A549 (cell line): ENCODE results near the gene TENT5A. TPM values are rescaled to one million over a fixed set of nuclear protein-coding genes. Genes with fewer than 3 reads are reported as not detected.

Source experiments
- ATAC-seq, 2 experiments: fragments of 200-7000 bp in 1 of 2; fragments of >200 bp in 1 of 2; cut with Nextera tagmentation in 1 of 2; cut with Tn5 transposase in 1 of 2; 3 replicates each; pipeline versions ENCODE4 v1.8.0 to v1.9.1; 2018 to 2020; ENCODE audit warnings: mild to moderate bottlenecking in 1 of 2, moderate library complexity in 1 of 2
- CTCF ChIA-PET: fragments of 300-600 bp; sonication (Branson Sonifier 250); formaldehyde crosslinking; extraction: SDS; loops from one replicate; lab custom pipeline; 2021; ENCODE audit warnings: antibody characterized with exemption, inconsistent platforms; lab: Yijun Ruan, JAX
- POLR2A ChIA-PET: fragments of 350-600 bp; formaldehyde crosslinking; extraction: SDS; loops from one replicate; lab custom pipeline; 2021; ENCODE audit warnings: antibody characterized with exemption, inconsistent platforms; lab: Yijun Ruan, JAX
- DNase-seq, 2 experiments: peaks; one replicate each; pipeline versions ENCODE4 v3.0.0 to v3.0.0-alpha.2; 2011 to 2016; ENCODE audit warnings: low read depth in 1 of 2, low spot score in 1 of 2
- FAIRE-seq: peaks from 2 replicates; lab custom pipeline; 2011; peaks lifted over from hg19 to GRCh38; lab: Jason Lieb, UNC
- H3K27ac ChIP-seq, 2 experiments: fragments of >200 bp; sonication (Bioruptor Twin); formaldehyde crosslinking; 3 replicates each; pipeline ENCODE4 v1.5.1; 2016 to 2017
- H3K4me1 ChIP-seq: fragments of >200 bp; sonication (Bioruptor Twin); formaldehyde crosslinking; 3 replicates; pipeline ENCODE4 v1.6.1; 2016
- H3K4me2 ChIP-seq: fragments of >200 bp; sonication (Bioruptor Twin); formaldehyde crosslinking; 3 replicates; pipeline ENCODE4 v1.6.1; 2016
- H3K4me3 ChIP-seq: fragments of >200 bp; sonication (Bioruptor Twin); formaldehyde crosslinking; 3 replicates; pipeline ENCODE4 v1.5.1; 2016
- H3K9me3 ChIP-seq: fragments of >200 bp; sonication (Bioruptor Twin); formaldehyde crosslinking; 3 replicates; pipeline ENCODE4 v1.6.1; 2016
- BHLHE40 ChIP-seq: IDR thresholded peaks from 2 replicates; pipeline ENCODE4 v1.6.1; 2012; ENCODE audit warnings: low read depth, low read length, inconsistent platforms
- CBX2 ChIP-seq: fragments of 200-600 bp; sonication (generic); IDR thresholded peaks from 2 replicates; pipeline ENCODE4 v1.6.1; 2016; ENCODE audit warnings: low read depth, mild to moderate bottlenecking, borderline replicate concordance
- CEBPB ChIP-seq, 2 experiments: fragments of >200 bp in 1 of 2; sonication (Bioruptor Twin) in 1 of 2; formaldehyde crosslinking in 1 of 2; IDR thresholded peaks; 2 replicates each; pipeline ENCODE4 v1.6.1; 2012 to 2016
- CTCF ChIP-seq: fragments of >200 bp; sonication (Bioruptor Twin); formaldehyde crosslinking; IDR thresholded peaks from 3 replicates; pipeline ENCODE4 v1.5.1; 2016
- E2F6 ChIP-seq: IDR thresholded peaks from 2 replicates; pipeline ENCODE4 v1.6.1; 2012; ENCODE audit warnings: low read depth, borderline replicate concordance
- EHF ChIP-seq: fragments of 250-450 bp; sonication (Bioruptor Pico); IDR thresholded peaks from 2 replicates; pipeline ENCODE4 v1.5.0; 2020; ENCODE audit warnings: mild to moderate bottlenecking
- FOSB ChIP-seq: fragments of 250-450 bp; sonication (Bioruptor Pico); IDR thresholded peaks from 2 replicates; pipeline ENCODE4 v1.5.0; 2020; ENCODE audit warnings: mild to moderate bottlenecking, moderate library complexity
- FOSL2 ChIP-seq, 2 experiments: fragments of 450-650 bp in 1 of 2; fragments of >200 bp in 1 of 2; sonication (Bioruptor Twin) in 1 of 2; formaldehyde crosslinking; IDR thresholded peaks; 2 replicates each; pipeline versions ENCODE4 v1.5.0 to v1.6.1; 2016 to 2020; ENCODE audit warnings: mild to moderate bottlenecking in 1 of 2, moderate library complexity in 1 of 2
- GATA3 ChIP-seq: IDR thresholded peaks from 2 replicates; pipeline ENCODE4 v1.6.1; 2012; ENCODE audit warnings: borderline replicate concordance
- JUN ChIP-seq, 2 experiments: fragments of >200 bp; sonication (Bioruptor Twin); formaldehyde crosslinking; IDR thresholded peaks; 2 replicates in 1 of 2; 3 replicates in 1 of 2; pipeline ENCODE4 v1.6.1; 2016 to 2017
- MAFK ChIP-seq: fragments of 450-650 bp; IDR thresholded peaks from 2 replicates; pipeline ENCODE4 v1.6.1; 2014; ENCODE audit not compliant: partially characterized antibody
- NR3C1 ChIP-seq: fragments of >200 bp; sonication (Bioruptor Twin); formaldehyde crosslinking; IDR thresholded peaks from 3 replicates; pipeline ENCODE4 v1.6.1; 2017
- PBX3 ChIP-seq: IDR thresholded peaks from 2 replicates; pipeline ENCODE4 v1.6.1; 2012
- POLR2A ChIP-seq: IDR thresholded peaks from 2 replicates; pipeline ENCODE4 v1.6.1; 2012; ENCODE audit warnings: mild to moderate bottlenecking, low read length
- RAD21 ChIP-seq, 2 experiments: fragments of >200 bp in 1 of 2; sonication (Bioruptor Twin) in 1 of 2; formaldehyde crosslinking in 1 of 2; IDR thresholded peaks in 1 of 2; conservative IDR thresholded peaks in 1 of 2; 2 replicates in 1 of 2; 3 replicates in 1 of 2; pipeline ENCODE4 v1.6.1; 2012 to 2018; ENCODE audit warnings: inconsistent platforms in 1 of 2
- RFX5 ChIP-seq: fragments of 450-650 bp; IDR thresholded peaks from 2 replicates; pipeline ENCODE4 v1.7.1; 2014; ENCODE audit warnings: antibody characterized with exemption, mild to moderate bottlenecking, moderate library complexity
- SMC3 ChIP-seq: fragments of >200 bp; sonication (Bioruptor Twin); formaldehyde crosslinking; IDR thresholded peaks from 3 replicates; pipeline ENCODE4 v1.6.1; 2018; ENCODE audit warnings: inconsistent platforms
- TFCP2L1 ChIP-seq: fragments of 250-450 bp; sonication (Bioruptor Pico); IDR thresholded peaks from 2 replicates; pipeline ENCODE4 v1.5.0; 2021; ENCODE audit warnings: mild to moderate bottlenecking
- TP53 ChIP-seq: fragments of 250-450 bp; sonication (Bioruptor Pico); IDR thresholded peaks from 2 replicates; pipeline ENCODE4 v1.5.0; 2021; ENCODE audit warnings: mild to moderate bottlenecking, moderate library complexity
- USF2 ChIP-seq: fragments of 450-650 bp; IDR thresholded peaks from 2 replicates; pipeline ENCODE4 v1.6.1; 2014; ENCODE audit warnings: antibody characterized with exemption
- WGBS: methylation state at CpG from one replicate; pipeline ENCODE4 v1.1.6; 2017; ENCODE audit errors: missing lambda C conversion rate; 5-methylcytosine and 5-hydroxymethylcytosine counted together
- polyA minus RNA-seq: library from RNA; depleted of rRNA, polyadenylated mRNA; stranded (reverse); fragments of >200 nt; gene quantifications from 2 replicates; pipeline ENCODE4 v1.2.3, GENCODE V29; 2011; rRNA and poly(A)+ RNA removed
- polyA plus RNA-seq, 4 experiments: library from polyadenylated mRNA; depleted of rRNA in 3 of 4; stranded (reverse); fragments of >200 nt; fragmentation: RNase III in 1 of 4; extraction: RNeasy Plus Mini Kit Qiagen cat#74134 plus additional on column Dnase treatment in 1 of 4; gene quantifications; 2 replicates in 3 of 4; 3 replicates in 1 of 4; pipeline ENCODE4 v1.2.3, GENCODE V29; 2011 to 2017
- TF ChIP-seq, protein P1 (sequence below): fragments of 200-600 bp; sonication (generic); IDR thresholded peaks from 2 replicates; pipeline ENCODE4 v1.6.1; 2016; ENCODE audit warnings: antibody characterized with exemption, mild to moderate bottlenecking, moderate library complexity

TENT5A gene
- polyA plus RNA-seq (2011; rRNA removed) (1.8 and 2.3 TPM in 2 replicates), polyA plus RNA-seq (2017; fragmentation: RNase III; extraction: RNeasy Plus Mini Kit Qiagen cat#74134 plus additional on column Dnase treatment) (0.79 to 1.1 TPM (median 0.91 TPM) in 3 replicates), polyA minus RNA-seq (0.99 and 2.4 TPM in 2 replicates)
- polyA plus RNA-seq (2012; cell fraction: cytosol; rRNA removed): 0.22 and 0.24 TPM in 2 replicates
- polyA plus RNA-seq (2012; cell fraction: nucleus; rRNA removed): 0.47 and 0.56 TPM in 2 replicates

GRCh38 chr6:81752084-81752920 is at the start of gene TENT5A:
Gene TENT5A (minus strand): TSS chr6:81752681. CDS start chr6:81752141, 540 bp downstream.
- CTCF ChIA-PET: interaction anchor here (0.6 to 1.1 kb wide), 2 partner anchors 14 to 1538 kb away, joined by 3 to 5 read pairs; no protein-coding TSS in a partner anchor
- TF ChIP-seq PBX3 (no peak), JUN (IDR thresholded peaks at IDR 0.05) (no peak; a peak in 1 of 5 replicates), FOSB (no peak), GATA3 (no peak), BHLHE40 (peak; percentile 48), CTCF (no peak), EHF (CRISPR knock-in tag) (no peak), CBX2 (no peak), CEBPB (IDR thresholded peaks at IDR 0.05) (no peak), NR3C1 (no peak), POLR2A (peak; percentile 29; the same call in 1 of the 2 replicates), SMC3 (no peak), RFX5 (no peak), USF2 (no peak), MAFK (no peak), E2F6 (peak; percentile 47; the same call in 1 of the 2 replicates), RAD21 (conservative IDR thresholded peaks at IDR 0.05 in 1 of 2, IDR thresholded peaks at IDR 0.05 in 1 of 2) (0 out of 5 replicates have a peak, but pooled peaks of 1 of the 2 experiments have one; percentile 7), TP53 (CRISPR knock-in tag) (no peak), FOSL2 (IDR thresholded peaks at IDR 0.05) (no peak), FOSL2 (CRISPR knock-in tag; IDR thresholded peaks at IDR 0.05) (no peak), TFCP2L1 (CRISPR knock-in tag) (no peak)
- TF ChIP-seq, protein P1, sequence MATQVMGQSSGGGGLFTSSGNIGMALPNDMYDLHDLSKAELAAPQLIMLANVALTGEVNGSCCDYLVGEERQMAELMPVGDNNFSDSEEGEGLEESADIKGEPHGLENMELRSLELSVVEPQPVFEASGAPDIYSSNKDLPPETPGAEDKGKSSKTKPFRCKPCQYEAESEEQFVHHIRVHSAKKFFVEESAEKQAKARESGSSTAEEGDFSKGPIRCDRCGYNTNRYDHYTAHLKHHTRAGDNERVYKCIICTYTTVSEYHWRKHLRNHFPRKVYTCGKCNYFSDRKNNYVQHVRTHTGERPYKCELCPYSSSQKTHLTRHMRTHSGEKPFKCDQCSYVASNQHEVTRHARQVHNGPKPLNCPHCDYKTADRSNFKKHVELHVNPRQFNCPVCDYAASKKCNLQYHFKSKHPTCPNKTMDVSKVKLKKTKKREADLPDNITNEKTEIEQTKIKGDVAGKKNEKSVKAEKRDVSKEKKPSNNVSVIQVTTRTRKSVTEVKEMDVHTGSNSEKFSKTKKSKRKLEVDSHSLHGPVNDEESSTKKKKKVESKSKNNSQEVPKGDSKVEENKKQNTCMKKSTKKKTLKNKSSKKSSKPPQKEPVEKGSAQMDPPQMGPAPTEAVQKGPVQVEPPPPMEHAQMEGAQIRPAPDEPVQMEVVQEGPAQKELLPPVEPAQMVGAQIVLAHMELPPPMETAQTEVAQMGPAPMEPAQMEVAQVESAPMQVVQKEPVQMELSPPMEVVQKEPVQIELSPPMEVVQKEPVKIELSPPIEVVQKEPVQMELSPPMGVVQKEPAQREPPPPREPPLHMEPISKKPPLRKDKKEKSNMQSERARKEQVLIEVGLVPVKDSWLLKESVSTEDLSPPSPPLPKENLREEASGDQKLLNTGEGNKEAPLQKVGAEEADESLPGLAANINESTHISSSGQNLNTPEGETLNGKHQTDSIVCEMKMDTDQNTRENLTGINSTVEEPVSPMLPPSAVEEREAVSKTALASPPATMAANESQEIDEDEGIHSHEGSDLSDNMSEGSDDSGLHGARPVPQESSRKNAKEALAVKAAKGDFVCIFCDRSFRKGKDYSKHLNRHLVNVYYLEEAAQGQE: no peak
- Histone ChIP-seq H3K4me3 (peak within 1 kb of the TSS; percentile 87), H3K9me3 (no peaks in the 10 kb centered on the region), H3K27ac (peak within 1 kb of the TSS; percentile 84 to 90), H3K4me1 (0 out of 3 replicates have a peak, but pooled peaks cover 2% of the 10 kb centered on the region), H3K4me2 (peak within 1 kb of the TSS; percentile 96)
- DNase-seq: peak; percentile 59 to 79
- WGBS: 5% methylated on average over 16 of the region's 77 CpGs
- no peak for FAIRE-seq
- peak; percentile 84 to 87 for ATAC-seq
- POLR2A ChIA-PET: interaction anchor here (0.5 to 2.2 kb wide), 4 partner anchors 14 to 392 kb away, joined by 3 to 12 read pairs (median 4); no protein-coding TSS in a partner anchor
